ENCODE data around the gene ABCD4.
A peak's percentile ranks its signal among the peaks of the same experiment; 100 is the strongest.

Gene ABCD4

DNA sequence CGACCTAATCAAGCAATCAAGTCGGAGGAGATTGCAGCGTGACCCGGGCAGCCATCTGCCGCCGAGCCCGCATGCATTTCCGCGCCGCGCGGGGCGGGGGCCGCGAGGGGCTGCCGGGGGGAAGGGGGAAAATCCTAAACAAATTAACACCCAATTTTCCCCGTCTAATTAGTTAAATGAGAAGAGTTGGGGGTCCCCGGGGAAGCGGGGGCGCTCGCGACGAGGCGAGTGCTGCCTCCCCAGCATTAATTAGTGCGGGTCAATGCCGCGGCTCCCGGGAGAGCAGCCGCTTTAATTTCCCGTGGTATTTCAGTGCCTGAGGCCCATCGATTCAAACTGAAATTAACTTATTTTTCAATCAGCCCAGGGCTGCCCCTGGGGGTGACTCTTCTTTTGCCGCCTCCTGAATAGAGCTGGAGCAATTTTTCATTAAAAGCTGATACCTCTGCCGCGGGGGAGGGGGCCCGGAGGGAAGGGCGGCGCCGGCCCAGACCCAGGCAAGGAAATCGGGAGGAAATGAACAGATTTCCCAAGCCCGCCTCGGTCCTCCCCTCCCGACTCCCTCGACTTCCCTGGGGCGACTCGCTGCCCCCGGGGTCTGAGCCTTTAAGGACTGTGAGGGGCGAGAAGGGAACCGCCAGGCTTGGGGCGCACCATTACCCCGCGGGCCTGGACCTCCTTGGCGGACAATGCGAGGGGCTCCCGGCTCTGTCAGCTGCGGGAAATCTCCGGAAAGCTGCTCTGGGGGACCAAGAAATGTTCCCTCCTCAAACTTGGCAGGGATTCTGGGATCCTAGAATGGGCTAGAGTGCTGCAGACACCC is 44.6 kb downstream of the ABCD4 start:
- no peak for DNase-seq

DNA sequence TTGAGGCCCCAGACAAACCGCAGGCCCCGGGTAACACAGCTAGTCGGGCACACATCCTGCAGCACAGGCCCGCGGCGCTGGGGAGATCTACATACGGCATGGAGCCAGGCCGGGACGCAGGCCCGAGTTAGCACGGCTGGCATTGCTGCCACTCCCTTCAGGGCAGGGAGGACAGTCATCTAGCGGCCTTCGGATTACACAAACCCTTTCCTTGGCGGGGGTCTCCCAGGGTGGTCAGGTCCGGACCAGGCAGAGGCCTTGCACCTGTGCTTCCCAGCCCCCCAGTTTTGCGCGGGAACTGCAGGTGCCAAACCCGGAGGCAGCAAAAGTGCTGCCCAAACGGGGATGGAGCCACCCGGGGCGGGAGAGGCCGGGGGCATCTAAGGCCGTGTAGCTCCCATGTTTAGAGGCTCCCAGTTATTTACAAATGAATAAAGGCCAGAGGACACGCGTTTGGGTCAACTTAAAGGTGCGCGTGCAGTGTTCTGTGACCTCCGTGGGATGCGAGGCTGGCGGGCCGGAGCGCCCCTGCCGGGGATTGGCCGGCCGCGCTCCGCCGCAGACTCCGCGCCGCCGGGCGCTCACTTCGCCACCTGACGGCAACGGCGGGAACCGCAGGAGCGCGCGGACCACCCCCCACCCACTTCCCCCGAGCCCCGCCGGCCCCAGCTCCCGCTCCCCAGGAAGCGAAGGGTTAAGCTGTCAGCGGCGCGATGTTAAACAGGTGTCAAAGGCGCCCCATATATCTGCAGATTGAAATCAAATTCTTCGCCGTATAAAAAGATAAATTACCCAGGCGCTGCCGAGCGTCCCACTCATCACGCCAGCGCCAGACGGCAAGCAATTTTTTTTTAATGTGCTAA is 45.4 kb downstream of the ABCD4 start:
- peak; percentile 24 to 30 for DNase-seq

DNA sequence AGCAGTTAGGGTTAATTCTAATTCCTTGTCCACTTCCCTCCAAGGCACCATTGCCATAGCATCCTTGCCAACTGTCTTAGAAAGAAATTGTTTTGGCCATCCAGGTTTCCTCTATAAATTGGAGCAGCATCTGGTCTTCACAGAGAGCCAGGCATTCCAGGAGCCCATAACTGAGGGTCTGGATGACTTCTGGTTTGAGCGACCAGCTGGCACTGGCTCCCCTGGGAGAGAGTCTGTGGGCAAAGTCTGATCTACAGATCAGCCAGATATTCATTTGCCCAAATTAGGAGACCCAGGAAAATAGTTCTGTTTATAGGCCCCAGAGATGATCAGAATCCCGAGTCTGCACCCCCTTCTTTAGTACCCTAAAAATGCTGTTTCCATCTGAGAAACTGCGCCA is 47.5 kb downstream of the ABCD4 start:
- no peak for DNase-seq

DNA sequence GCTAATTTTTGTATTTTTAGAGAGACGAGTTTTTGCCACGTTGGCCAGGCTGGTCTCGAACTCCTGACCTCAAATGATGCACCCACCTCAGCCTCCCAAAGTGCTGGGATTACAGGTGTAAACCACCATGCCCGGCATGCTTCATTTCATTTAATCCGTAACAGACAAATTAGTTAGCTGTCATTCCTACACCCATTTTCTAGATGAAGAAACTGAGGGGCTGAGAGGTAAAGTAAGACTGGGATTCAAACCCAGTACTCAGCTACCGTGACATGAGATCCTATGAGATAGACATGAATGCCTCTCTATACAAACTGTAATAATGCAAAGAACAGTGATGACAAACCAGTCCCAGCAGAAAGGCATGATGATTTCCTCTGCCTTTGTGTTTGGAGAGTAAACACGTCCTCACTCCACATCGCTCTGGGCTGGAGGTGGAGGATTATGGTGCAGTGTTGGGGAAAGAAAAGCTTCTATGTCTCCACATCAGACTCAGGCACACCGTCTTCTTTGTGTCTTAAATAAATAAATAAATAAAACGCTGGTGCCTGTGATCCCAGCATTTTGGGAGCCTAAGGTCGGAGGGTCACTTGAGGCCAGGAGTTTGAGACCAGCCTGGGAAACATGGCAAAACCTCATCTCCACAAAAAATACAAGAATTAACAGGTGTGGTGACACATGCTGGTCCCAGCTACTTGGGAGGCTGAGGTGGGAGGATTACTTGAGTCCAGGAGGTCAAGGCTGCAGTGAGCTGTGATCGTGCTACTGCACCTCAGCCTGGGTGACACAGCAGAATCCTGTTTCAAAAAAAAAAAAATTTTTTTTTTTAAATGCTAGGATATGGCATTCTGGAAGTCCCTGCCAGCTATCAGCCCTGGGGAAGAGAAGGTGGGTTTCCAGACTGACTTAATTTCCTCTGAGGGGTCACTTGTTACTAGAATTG is 53.0 kb downstream of the ABCD4 start:
- no peak for DNase-seq

DNA sequence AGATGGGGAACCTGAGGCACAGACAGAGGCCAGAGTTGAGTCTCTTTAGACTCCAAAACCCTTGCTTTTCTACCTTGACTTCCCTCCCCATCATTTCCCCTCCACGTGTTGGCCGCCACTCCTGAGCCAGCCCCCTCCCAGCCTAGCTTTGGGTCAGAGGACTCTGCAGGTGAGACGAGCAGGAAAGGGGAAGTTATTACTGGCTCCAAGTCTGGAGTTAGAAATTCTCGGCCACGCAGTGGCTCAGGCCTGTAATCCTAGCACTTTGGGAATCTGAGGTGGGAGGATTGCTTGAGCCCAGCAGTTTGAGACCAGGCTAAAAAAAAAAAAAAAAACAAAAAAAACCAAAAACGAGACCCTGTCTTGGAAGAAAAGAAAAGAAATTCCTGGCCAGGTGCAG is 54.7 kb downstream of the ABCD4 start:
- DNase-seq, result no peak

DNA sequence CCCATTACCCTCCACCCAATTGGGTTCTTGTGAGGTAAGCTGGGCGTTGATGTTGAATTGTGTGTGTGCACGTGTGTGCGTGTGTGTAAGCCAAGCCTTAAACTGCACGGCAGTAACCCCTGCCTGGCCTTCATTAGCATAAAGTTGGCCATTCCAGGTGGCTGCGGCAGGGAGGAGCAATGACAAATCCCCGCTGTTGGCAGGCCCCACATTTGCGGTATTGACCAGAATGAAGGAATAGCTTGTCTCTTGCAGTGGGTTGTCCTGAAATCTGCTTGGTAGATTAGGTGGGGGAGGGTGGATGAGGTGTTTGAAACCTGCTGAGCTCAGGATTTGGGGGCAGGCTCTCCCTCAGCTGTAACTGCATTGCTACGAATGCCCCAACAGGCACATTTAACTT is 56.2 kb downstream of the ABCD4 start:
- DNase-seq, result no peak

DNA sequence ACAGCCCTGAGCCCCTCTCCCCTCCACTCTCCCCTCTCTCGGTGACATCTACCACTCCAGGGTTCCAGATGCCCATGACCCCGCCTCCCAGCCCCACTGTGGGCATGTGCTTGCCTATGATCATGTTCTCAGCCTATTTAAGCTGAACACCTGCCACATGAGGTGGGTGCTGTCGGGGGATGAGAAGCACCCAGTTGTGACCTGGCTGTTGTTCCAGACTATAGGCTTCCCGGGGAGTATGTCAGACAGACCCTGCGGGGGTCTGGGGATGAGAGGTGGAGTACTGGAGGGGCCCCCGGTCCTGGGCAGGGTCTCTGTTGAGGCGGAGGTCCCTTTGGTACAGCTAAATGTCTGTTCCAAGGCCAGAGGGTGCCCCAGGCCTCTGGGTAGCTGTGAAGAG is 57.4 kb downstream of the ABCD4 start:
- DNase-seq, result no peak

DNA sequence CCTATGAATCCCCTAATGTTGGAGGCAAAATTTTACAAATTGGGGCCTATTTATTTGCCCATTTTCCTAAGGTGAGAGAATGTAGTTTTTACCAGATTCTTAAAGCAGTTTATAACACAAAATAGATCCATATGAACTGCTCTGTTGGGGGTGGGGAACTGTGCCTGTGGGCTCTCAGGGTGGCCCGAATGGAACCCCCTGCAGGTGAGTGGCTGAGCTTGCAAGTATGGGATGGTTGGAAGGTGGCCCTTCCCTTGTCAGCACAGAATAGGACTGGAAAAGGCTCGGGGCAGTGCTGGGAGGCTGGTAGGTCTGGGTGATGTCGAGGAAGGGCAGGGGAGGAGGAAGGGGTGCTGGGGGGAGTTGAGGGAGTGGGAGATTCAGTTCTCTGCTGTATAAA is 58.6 kb downstream of the ABCD4 start:
- DNase-seq, result no peak

DNA sequence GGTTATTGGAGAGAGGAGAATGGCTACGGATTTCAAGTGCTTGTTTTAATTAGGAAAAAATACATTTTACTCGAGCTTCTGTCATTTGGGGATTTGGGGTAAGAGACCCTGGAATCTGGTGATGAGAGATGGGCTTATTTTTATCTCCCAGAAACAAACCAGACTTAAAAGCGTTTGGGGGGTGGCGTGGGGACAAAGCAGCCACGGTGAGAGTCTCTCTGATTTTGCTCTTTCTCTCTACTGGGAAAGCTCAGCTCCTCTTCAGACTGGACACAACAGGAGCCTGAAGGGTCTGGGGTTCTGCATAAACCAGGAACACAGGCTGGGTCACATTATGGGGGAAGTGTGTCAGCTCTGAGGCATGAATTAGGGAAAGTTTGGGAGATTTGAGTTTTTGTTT is 59.7 kb downstream of the ABCD4 start:
- no peak for DNase-seq

DNA sequence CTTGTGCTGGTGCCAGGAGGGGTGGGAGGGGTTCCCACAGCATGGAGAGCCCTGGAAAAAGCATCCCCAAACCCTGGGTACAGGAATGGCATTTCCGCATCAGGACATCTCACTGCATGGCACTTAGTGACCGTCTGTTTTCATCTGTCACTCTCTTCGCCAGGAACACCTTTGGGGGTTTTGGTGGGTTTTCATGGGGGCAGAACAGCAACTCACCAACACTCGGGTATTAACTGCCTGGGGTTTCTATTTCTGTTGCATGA is 60.0 kb downstream of the ABCD4 start:
- DNase-seq, result no peak

DNA sequence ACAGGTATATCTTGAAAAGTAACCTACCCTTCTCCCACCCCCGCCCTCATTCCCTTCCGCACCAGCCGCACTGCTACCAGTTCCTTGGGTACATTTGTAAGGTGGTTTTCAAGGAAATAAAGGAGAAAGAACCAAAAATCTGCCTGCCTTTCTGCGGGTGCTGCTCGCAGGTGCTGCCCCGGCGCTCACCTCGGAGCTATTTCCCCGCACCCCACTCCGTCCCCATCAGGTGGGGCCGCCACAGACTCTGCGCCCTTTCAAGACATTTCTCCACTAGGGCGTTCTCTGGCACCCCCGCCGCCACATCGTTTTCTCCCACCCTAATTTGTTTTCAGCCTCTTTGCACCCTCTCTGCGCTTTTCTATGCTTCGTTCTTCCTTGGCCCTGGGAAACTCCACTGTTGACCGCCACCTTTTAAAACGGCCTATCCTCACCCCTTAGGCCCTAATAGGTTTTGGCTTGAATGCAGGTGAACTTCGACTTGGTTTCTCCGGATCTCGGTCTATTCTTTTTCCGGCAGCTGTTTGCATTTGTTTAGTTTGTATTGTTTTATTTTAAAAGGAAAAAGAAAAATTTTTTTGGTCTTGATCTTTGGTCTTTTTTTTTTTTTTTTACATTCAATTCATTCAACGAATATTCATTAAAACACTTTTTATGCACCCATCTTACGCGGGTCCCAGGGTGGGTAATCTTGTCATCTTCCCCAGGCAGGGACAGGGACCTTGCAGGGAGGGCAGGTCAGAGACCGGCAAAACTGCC is 60.5 kb downstream of the ABCD4 start:
- no peak for DNase-seq

DNA sequence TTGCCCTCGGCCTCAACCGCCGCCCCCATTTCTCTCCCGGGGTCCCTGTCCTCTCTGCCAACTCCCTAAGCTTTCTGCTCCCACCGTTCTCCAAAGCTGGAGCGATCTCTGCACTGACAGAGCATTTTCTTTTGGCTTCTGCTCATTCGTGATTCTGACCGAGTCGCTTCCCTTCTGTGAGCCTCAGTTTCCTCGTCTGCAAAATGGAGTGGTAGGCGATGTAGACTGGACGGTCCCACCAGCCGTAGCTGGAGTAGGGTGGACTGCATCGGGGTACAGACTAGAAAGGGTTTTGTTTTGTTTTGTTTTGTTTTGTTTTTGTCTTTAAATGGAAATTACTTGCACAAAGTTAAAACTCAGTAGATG is 61.1 kb downstream of the ABCD4 start:
- no peak for DNase-seq

DNA sequence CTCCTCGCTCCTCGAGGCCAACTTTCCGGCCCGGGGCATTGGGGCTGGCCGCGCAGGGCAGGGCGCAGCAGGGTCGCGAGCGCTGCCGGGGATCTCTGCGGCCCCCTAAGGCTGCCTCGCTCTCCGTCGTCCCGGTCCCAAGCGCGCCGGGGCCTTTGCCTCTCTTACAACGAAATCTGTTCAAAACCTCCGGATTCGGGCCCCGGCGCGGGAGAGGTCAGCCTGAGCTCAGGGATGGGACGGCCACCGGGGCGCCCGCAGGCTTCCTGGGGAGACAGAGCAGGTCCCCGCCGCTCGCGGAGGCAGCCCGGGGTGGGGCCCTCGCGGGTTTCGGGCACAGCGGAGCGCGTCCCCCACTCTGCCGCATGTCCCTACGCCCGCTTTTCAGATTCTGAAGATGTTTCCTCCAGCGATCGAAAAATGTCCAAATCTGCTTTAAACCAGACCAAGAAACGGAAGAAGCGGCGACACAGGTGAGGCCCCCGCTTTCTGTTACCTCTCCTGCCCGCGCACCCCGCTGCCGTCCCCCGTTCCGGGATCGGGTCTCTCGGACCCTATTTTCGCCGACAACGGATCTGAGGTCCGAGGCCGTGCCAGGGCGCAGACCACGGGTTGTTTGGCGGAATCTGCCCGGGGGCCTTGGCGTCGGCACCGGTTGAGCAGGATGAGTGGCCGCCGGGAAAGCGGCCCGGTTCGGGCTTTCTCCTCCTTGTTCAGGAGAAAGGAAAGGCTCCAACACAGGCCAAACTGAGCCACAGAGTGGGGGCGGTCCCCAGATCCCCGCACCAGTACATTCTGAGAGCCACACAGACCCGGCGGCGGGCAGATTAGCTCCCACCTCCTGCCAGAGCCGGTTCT is 61.7 kb downstream of the ABCD4 start:
- DNase-seq, result no peak

DNA sequence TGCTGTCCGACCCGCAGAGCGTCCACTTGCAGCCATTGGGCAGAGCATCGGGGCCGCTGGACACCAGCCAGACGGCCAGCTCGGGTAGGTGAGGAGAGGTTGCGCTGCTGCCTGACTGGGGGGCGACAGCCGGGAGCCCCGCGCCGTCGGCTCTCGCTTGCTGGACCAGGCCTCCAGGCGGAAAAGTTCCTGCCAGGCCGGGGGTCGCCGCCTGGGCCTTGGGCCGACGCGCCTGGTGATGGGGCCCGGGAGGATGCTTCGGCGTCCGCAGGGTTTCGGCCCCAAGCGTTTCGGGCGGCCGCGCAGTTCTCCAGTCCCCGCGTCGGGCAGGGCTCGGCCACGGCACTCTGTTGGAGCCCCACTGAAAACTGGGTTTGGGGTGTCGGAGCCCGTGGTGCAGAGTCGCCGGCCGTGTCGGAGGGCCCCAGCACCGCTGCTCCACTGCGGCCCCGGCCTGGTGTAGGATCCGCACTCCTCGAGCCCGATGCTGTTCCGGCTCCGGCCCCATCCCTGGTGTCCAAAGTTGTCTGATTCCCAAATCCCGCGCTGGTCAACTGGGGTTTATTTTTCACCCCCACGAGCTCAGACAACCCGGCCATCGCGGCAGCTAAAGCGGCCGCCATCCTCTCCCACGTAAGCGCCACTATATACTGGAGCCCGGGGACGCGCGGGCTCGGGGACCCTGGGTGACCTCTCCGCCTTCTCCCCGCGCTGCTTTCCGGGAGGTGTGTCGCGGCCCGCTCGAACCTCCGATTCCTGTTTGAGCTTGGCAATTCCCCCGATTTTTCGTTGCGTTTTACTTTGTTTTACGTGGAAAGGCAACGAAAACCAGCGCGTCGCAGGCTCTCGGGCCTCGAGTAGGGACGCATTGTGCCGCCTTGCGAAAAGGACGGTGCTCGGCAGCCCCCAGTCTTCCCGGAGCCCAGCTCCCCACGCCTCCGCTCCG is 62.6 kb downstream of the ABCD4 start:
- no peak for DNase-seq

DNA sequence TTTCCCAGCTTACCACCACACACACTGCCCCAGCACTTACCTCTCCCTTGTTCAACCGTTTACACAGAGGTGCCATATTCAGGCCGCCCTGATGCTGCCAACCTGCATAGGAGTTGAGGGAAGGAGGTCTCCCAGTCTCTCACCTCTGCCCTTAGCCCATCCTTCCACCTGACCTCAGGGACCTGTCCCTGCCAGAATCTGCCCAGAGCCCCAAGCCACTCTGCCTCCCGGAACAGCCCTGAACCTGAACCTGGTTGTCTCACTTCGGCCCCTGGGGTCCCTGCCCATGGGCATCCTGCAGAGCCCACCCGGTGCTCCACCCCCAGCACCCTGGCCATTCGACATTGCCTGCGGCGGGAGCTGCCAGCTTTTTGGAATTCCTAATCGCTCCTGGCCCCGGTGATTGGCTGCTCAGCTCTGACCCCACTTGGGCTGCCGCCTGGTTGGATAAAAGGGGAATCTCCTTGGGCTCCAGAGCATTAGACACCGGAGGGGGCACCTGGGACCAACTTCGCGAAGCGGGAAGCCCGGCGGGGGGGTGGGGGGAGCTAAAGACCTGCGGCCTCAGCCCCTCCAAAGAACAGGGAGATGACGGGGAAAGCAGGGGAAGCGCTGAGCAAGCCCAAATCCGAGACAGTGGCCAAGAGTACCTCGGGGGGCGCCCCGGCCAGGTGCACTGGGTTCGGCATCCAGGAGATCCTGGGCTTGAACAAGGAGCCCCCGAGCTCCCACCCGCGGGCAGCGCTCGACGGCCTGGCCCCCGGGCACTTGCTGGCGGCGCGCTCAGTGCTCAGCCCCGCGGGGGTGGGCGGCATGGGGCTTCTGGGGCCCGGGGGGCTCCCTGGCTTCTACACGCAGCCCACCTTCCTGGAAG is 63.5 kb downstream of the ABCD4 start, which contains the start of gene VSX2:
Gene VSX2, plus strand, starts transcription at position 476 of the 874 bp plus-strand sequence. Its CDS starts 113 bp downstream, at position 589.
- no peak for DNase-seq

DNA sequence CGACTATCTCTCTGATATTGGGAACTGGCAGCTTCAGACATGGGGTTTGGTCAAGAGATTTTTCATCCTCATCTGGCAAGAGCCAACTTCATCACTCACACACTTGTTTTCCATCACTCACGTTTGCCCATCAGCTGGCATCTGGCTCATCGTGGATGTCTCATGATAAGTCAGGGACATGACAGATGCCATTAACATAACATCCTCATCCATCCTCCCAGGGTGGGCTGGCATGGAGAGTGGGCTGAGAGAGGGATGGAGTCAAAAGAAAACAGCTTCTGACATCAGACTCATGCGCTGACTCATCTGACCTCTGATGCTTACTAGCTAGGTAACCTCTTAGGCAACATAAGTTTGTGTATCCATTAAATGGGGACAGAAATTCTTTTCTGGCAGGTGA is 65.3 kb downstream of the ABCD4 start:
- DNase-seq, result no peak
